ENCODE measurements around the gene KIF17.
A peak's percentile ranks its signal among the peaks of the same experiment; 100 is the strongest.

KIF17 gene

DNA sequence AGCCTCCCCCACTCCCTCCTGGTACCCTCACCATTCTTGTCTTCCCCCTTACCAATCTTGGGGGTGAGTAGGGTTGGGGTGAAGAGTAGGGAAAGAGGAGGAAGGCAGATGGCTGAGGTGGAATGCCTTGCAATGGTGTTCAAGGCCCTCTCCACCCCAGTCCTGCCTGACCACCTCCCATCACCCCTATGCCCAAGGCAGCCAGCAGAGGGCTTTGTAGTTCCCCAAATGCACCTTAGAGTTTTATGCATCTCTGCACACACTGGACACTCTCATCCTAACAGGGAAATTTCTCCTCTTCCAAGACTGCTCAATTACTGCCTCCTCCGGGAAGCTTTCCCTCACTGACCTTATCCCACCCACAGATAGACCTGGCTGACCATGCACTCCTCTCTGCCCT lies 15.4 kb downstream of the KIF17 start:
- no peak overlapping the region for H3K4me3 ChIP-seq (replicated peaks; ENCODE audit: insufficient read depth, low read length)
- TF ChIP-seq GABPA (IDR thresholded peaks at IDR 0.05; ENCODE audit: low read depth) (no peak), SPI1 (IDR thresholded peaks at IDR 0.05; ENCODE audit: borderline replicate concordance, low read depth) (no peak), REST (IDR thresholded peaks at IDR 0.05; ENCODE audit: insufficient replicate concordance, low read depth) (no peak), POLR2AphosphoS5 (IDR thresholded peaks at IDR 0.05; ENCODE audit: low read depth) (no peak), CTCF (IDR thresholded peaks at IDR 0.05; ENCODE audit: insufficient read depth, low read length) (peak; percentile 52)
- H3K27ac ChIP-seq (replicated peaks), result no peak overlapping the region
- no peaks in the 10 kb centered on the region for H3K27me3 ChIP-seq (ENCODE audit: insufficient read depth, poor library complexity, severe bottlenecking)
- DNase-seq (ENCODE audit: low read depth in 1 of 2, low spot score in 1 of 2), result no peak

DNA sequence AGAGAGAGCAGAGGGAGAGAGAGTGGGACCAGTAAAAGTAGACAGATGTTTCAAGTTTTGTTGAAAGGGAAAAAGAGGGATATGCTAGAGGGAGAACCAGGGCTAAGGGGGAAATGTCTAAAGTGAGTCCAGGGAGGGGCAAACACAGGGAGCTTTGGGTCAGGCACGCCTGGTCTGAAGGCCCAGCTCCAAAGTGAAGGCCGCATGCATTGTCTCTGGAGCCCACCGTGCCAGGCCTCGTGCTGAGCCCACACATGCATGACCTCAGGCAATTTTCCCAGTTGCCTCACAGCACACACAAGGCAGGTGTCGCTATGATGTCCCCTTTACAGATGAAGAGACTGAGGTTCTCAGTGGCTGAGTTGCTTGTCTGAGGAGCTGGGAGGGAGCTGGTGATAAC lies 16.0 kb downstream of the KIF17 start:
- Histone ChIP-seq H3K27me3 (ENCODE audit: insufficient read depth, poor library complexity, severe bottlenecking) (no peaks in the 10 kb centered on the region), H3K4me3 (replicated peaks; ENCODE audit: insufficient read depth, low read length) (no peak overlapping the region), H3K27ac (replicated peaks) (no peak overlapping the region)
- TF ChIP-seq SPI1 (IDR thresholded peaks at IDR 0.05; ENCODE audit: borderline replicate concordance, low read depth) (no peak), POLR2AphosphoS5 (IDR thresholded peaks at IDR 0.05; ENCODE audit: low read depth) (no peak), REST (IDR thresholded peaks at IDR 0.05; ENCODE audit: insufficient replicate concordance, low read depth) (no peak), CTCF (IDR thresholded peaks at IDR 0.05; ENCODE audit: insufficient read depth, low read length) (no peak), GABPA (IDR thresholded peaks at IDR 0.05; ENCODE audit: low read depth) (no peak)
- no peak for DNase-seq (ENCODE audit: low read depth in 1 of 2, low spot score in 1 of 2)

DNA sequence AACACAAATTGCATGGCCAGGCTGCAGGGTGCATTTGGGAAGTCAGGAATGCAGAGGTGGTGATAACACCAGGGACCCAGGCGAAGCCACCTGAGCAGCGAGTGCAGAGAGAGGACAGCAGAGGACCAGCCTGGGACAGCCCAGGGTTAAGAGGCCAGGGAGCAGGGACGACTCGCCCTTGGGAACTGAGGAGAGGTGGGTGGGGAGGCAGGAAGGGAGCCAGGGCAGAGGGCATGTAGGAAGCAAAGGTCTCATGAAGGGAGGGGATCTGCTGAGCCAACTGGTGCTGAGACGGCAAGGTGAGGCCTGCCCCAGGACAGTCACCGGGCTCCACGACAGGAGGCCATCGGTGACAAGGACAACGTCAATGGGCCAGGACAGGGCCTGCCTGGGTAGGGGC lies 16.4 kb downstream of the KIF17 start:
- TF ChIP-seq CTCF (IDR thresholded peaks at IDR 0.05; ENCODE audit: insufficient read depth, low read length) (no peak), SPI1 (IDR thresholded peaks at IDR 0.05; ENCODE audit: borderline replicate concordance, low read depth) (no peak), REST (IDR thresholded peaks at IDR 0.05; ENCODE audit: insufficient replicate concordance, low read depth) (no peak), POLR2AphosphoS5 (IDR thresholded peaks at IDR 0.05; ENCODE audit: low read depth) (no peak), GABPA (IDR thresholded peaks at IDR 0.05; ENCODE audit: low read depth) (no peak)
- DNase-seq (ENCODE audit: low read depth in 1 of 2, low spot score in 1 of 2), result no peak
- Histone ChIP-seq H3K27me3 (ENCODE audit: insufficient read depth, poor library complexity, severe bottlenecking) (no peaks in the 10 kb centered on the region), H3K27ac (replicated peaks) (no peak overlapping the region), H3K4me3 (replicated peaks; ENCODE audit: insufficient read depth, low read length) (no peak overlapping the region)
